HepG2 (cell line): ENCODE measurements around the gene JAGN1. TPM values are rescaled to one million over a fixed set of nuclear protein-coding genes. Genes with fewer than 3 reads are reported as not detected.

Source experiments
- BHLHE40 ChIP-seq: IDR thresholded peaks from 2 replicates; pipeline ENCODE4 v1.6.1; 2011; ENCODE audit warnings: low read length, improper control_type of control experiment
- CBFB ChIP-seq: sonication (generic); formaldehyde crosslinking; IDR thresholded peaks from 2 replicates; pipeline ENCODE4 v1.4.0; 2020; ENCODE audit warnings: missing genetic modification reagents
- FOXA3 ChIP-seq: IDR thresholded peaks from 2 replicates; pipeline ENCODE4 v1.6.1; 2016; ENCODE audit warnings: missing genetic modification reagents, missing compliant biosample characterization
- HMG20A ChIP-seq: IDR thresholded peaks from 2 replicates; pipeline ENCODE4 v1.6.1; 2016; ENCODE audit warnings: borderline replicate concordance
- IRF2 ChIP-seq: IDR thresholded peaks from 2 replicates; pipeline ENCODE4 v1.6.1; 2018; ENCODE audit warnings: missing genetic modification reagents, missing compliant biosample characterization
- IRX3 ChIP-seq: sonication (generic); formaldehyde crosslinking; IDR thresholded peaks from 2 replicates; pipeline ENCODE4 v1.8.1; 2023; ENCODE audit warnings: mild to moderate bottlenecking, low read depth, missing genetic modification reagents, borderline replicate concordance
- NR1H2 ChIP-seq: sonication (generic); formaldehyde crosslinking; IDR thresholded peaks from 2 replicates; pipeline ENCODE4 v1.8.1; 2022; ENCODE audit warnings: low read depth, missing genetic modification reagents, borderline replicate concordance
- NRL ChIP-seq: sonication (generic); formaldehyde crosslinking; IDR thresholded peaks from 2 replicates; pipeline ENCODE4 v1.5.0; 2020; ENCODE audit warnings: missing genetic modification reagents, mild to moderate bottlenecking, moderate library complexity, borderline replicate concordance
- RXRA ChIP-seq: sonication (generic); formaldehyde crosslinking; IDR thresholded peaks from 2 replicates; pipeline ENCODE4 v1.5.1; 2020; ENCODE audit warnings: missing genetic modification reagents
- SALL1 ChIP-seq: sonication (generic); formaldehyde crosslinking; IDR thresholded peaks from 2 replicates; pipeline ENCODE4 v1.8.0; 2022; ENCODE audit warnings: mild to moderate bottlenecking, missing genetic modification reagents
- TGIF2 ChIP-seq: IDR thresholded peaks from 2 replicates; pipeline ENCODE4 v1.6.1; 2016; ENCODE audit warnings: control low read depth, missing compliant biosample characterization
- THAP11 ChIP-seq: IDR thresholded peaks from 2 replicates; pipeline ENCODE4 v1.6.1; 2016; ENCODE audit warnings: missing biosample characterization, missing genetic modification reagents
- U2AF2 ChIP-seq: fragments of 200-400 bp; formaldehyde crosslinking; IDR thresholded peaks from 2 replicates; pipeline ENCODE4 v1.6.1; 2017; ENCODE audit warnings: low read depth, mild to moderate bottlenecking, low read length
- ZBTB42 ChIP-seq: sonication (generic); formaldehyde crosslinking; IDR thresholded peaks from 2 replicates; pipeline ENCODE4 v1.5.0; 2020; ENCODE audit warnings: mild to moderate bottlenecking, missing genetic modification reagents
- ZFP36 ChIP-seq: fragments of 150-350 bp; IDR thresholded peaks from 2 replicates; pipeline ENCODE4 v1.6.1; 2018; ENCODE audit warnings: borderline replicate concordance, low read length, low read depth; ENCODE audit not compliant: partially characterized antibody
- ZNF207 ChIP-seq: fragments of 450-650 bp; IDR thresholded peaks from 2 replicates; pipeline ENCODE4 v1.6.1; 2016; ENCODE audit warnings: antibody characterized with exemption, borderline replicate concordance
- ZNF234 ChIP-seq: sonication (generic); formaldehyde crosslinking; conservative IDR thresholded peaks from 2 replicates; pipeline ENCODE4 v1.5.1; 2020; ENCODE audit warnings: mild to moderate bottlenecking, missing genetic modification reagents
- ZNF329 ChIP-seq: sonication (generic); formaldehyde crosslinking; IDR thresholded peaks from 2 replicates; pipeline ENCODE4 v1.9.0; 2021; ENCODE audit warnings: low read depth, mild to moderate bottlenecking, missing genetic modification reagents
- ZNF460 ChIP-seq: sonication (generic); formaldehyde crosslinking; IDR thresholded peaks from 2 replicates; pipeline ENCODE4 v1.5.1; 2020; ENCODE audit warnings: missing genetic modification reagents, mild to moderate bottlenecking, borderline replicate concordance
- ZNF550 ChIP-seq: sonication (generic); formaldehyde crosslinking; IDR thresholded peaks from 2 replicates; pipeline ENCODE4 v1.4.0; 2020; ENCODE audit warnings: mild to moderate bottlenecking, missing genetic modification reagents, borderline replicate concordance
- ZNF557 ChIP-seq: sonication (generic); formaldehyde crosslinking; IDR thresholded peaks from 2 replicates; pipeline ENCODE4 v1.4.0; 2020; ENCODE audit warnings: missing genetic modification reagents
- ZNF775 ChIP-seq: sonication (generic); formaldehyde crosslinking; IDR thresholded peaks from 2 replicates; pipeline ENCODE4 v1.4.0; 2020; ENCODE audit warnings: missing genetic modification reagents, mild to moderate bottlenecking, moderate library complexity, borderline replicate concordance
- ZNF776 ChIP-seq: sonication (generic); formaldehyde crosslinking; IDR thresholded peaks from 2 replicates; pipeline ENCODE4 v1.4.0; 2020; ENCODE audit warnings: mild to moderate bottlenecking, missing genetic modification reagents
- ZNF841 ChIP-seq: sonication (generic); formaldehyde crosslinking; IDR thresholded peaks from 2 replicates; pipeline ENCODE4 v1.8.1; 2023; ENCODE audit warnings: missing genetic modification reagents, borderline replicate concordance
- polyA plus RNA-seq, 8 experiments: library from polyadenylated mRNA; depleted of rRNA in 3 of 8; stranded (reverse) in 7 of 8; unstranded in 1 of 8; fragments of >200 nt; fragmentation: Illumina TruSeq in 4 of 8; extraction: Trizol in 4 of 8; gene quantifications; 2 replicates each; pipeline versions ENCODE4 v1.2.1 to v1.2.3, GENCODE V29; 2011 to 2016; ENCODE audit warnings: low read depth in 4 of 8, missing spikeins in 1 of 8, mixed read lengths in 1 of 8; ENCODE audit not compliant: insufficient read depth in 1 of 8
- total RNA-seq, 5 experiments: library from RNA; depleted of rRNA; stranded (reverse); fragments of >200 nt; fragmentation: Illumina TruSeq; extraction: Trizol; gene quantifications; 2 replicates each; pipeline ENCODE4 v1.2.3, GENCODE V29; 2016; ENCODE audit warnings: low read depth in 1 of 5
- TF ChIP-seq, protein P1 (sequence below): sonication (generic); formaldehyde crosslinking; IDR thresholded peaks from 2 replicates; pipeline ENCODE4 v1.4.0; 2020; ENCODE audit warnings: mild to moderate bottlenecking, missing genetic modification reagents
- TF ChIP-seq, protein P2 (sequence below): IDR thresholded peaks from 2 replicates; pipeline ENCODE4 v1.6.1; 2018; ENCODE audit warnings: missing genetic modification reagents
- TF ChIP-seq, protein P3 (sequence below): IDR thresholded peaks from 2 replicates; pipeline ENCODE4 v1.6.1; 2016; ENCODE audit warnings: control low read depth
- TF ChIP-seq, protein P4 (sequence below): IDR thresholded peaks from 2 replicates; pipeline ENCODE4 v1.6.1; 2012; ENCODE audit warnings: low read depth, low read length, improper control_type of control experiment

The JAGN1 gene
- total and polyA plus RNA-seq, 2 of the 13 experiments (the other 11 are each of a cell fraction or from before 2014, with no cell fraction given), result 49.9 to 50.9 TPM

- TF ChIP-seq ZNF234 (CRISPR knock-in tag) (no peak), BHLHE40 (no peak), ZNF207 (no peak), FOXA3 (CRISPR knock-in tag) (0 out of 2 replicates have a peak, but pooled peaks have one; percentile 34), ZNF460 (CRISPR knock-in tag) (peak; percentile 97), NR1H2 (no peak), ZNF557 (CRISPR knock-in tag) (no peak), ZNF841 (no peak), SALL1 (CRISPR knock-in tag) (no peak), CBFB (CRISPR knock-in tag) (no peak), ZFP36 (no peak), ZBTB42 (no peak), TGIF2 (CRISPR knock-in tag) (no peak), U2AF2 (no peak), ZNF550 (CRISPR knock-in tag) (no peak), THAP11 (peak; percentile 43; the same call in 1 of the 2 replicates), NRL (CRISPR knock-in tag) (no peak), IRX3 (no peak), ZNF329 (CRISPR knock-in tag) (no peak), ZNF776 (CRISPR knock-in tag) (no peak), RXRA (CRISPR knock-in tag) (peak; percentile 21; the same call in 1 of the 2 replicates), ZNF775 (CRISPR knock-in tag) (no peak), IRF2 (CRISPR knock-in tag) (0 out of 2 replicates have a peak, but pooled peaks have one; percentile 16), HMG20A (CRISPR knock-in tag) (peak; percentile 15; the same call in 1 of the 2 replicates)
- TF ChIP-seq, protein P1, sequence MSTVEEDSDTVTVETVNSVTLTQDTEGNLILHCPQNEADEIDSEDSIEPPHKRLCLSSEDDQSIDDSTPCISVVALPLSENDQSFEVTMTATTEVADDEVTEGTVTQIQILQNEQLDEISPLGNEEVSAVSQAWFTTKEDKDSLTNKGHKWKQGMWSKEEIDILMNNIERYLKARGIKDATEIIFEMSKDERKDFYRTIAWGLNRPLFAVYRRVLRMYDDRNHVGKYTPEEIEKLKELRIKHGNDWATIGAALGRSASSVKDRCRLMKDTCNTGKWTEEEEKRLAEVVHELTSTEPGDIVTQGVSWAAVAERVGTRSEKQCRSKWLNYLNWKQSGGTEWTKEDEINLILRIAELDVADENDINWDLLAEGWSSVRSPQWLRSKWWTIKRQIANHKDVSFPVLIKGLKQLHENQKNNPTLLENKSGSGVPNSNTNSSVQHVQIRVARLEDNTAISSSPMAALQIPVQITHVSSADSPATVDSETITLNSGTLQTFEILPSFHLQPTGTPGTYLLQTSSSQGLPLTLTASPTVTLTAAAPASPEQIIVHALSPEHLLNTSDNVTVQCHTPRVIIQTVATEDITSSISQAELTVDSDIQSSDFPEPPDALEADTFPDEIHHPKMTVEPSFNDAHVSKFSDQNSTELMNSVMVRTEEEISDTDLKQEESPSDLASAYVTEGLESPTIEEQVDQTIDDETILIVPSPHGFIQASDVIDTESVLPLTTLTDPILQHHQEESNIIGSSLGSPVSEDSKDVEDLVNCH (CRISPR knock-in tag), result no peak
- TF ChIP-seq, protein P2, sequence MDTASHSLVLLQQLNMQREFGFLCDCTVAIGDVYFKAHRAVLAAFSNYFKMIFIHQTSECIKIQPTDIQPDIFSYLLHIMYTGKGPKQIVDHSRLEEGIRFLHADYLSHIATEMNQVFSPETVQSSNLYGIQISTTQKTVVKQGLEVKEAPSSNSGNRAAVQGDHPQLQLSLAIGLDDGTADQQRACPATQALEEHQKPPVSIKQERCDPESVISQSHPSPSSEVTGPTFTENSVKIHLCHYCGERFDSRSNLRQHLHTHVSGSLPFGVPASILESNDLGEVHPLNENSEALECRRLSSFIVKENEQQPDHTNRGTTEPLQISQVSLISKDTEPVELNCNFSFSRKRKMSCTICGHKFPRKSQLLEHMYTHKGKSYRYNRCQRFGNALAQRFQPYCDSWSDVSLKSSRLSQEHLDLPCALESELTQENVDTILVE (CRISPR knock-in tag), result no peak
- TF ChIP-seq, protein P3, sequence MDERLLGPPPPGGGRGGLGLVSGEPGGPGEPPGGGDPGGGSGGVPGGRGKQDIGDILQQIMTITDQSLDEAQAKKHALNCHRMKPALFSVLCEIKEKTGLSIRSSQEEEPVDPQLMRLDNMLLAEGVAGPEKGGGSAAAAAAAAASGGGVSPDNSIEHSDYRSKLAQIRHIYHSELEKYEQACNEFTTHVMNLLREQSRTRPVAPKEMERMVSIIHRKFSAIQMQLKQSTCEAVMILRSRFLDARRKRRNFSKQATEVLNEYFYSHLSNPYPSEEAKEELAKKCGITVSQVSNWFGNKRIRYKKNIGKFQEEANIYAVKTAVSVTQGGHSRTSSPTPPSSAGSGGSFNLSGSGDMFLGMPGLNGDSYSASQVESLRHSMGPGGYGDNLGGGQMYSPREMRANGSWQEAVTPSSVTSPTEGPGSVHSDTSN, result no peak
- TF ChIP-seq, protein P4, sequence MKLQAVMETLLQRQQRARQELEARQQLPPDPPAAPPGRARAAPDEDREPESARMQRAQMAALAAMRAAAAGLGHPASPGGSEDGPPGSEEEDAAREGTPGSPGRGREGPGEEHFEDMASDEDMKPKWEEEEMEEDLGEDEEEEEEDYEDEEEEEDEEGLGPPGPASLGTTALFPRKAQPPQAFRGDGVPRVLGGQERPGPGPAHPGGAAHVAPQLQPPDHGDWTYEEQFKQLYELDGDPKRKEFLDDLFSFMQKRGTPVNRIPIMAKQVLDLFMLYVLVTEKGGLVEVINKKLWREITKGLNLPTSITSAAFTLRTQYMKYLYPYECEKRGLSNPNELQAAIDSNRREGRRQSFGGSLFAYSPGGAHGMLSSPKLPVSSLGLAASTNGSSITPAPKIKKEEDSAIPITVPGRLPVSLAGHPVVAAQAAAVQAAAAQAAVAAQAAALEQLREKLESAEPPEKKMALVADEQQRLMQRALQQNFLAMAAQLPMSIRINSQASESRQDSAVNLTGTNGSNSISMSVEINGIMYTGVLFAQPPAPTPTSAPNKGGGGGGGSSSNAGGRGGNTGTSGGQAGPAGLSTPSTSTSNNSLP, result 0 out of 2 replicates have a peak, but pooled peaks have one; percentile 32
Observed at GRCh38 chr3:9888540-9888939, 1.9 kb upstream of the JAGN1 start (continued).
